ENCODE measurements around the gene CD68.

DNA sequence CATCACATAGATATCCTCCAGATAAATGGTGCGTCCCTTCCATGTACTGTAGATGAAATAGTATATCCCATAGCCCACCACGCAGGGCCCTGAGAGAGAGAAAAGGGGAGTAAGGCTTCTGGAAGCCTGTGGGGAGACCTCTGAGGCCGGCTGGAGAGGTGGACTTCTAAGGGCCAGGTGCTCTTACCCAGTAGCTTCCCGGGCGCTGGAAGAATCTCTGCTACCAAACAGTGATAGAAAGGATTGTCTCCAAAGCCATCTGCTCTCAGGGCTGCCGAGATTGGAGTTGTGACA lies 47.5 kb downstream of the CD68 start:
- TF ChIP-seq, protein P1, sequence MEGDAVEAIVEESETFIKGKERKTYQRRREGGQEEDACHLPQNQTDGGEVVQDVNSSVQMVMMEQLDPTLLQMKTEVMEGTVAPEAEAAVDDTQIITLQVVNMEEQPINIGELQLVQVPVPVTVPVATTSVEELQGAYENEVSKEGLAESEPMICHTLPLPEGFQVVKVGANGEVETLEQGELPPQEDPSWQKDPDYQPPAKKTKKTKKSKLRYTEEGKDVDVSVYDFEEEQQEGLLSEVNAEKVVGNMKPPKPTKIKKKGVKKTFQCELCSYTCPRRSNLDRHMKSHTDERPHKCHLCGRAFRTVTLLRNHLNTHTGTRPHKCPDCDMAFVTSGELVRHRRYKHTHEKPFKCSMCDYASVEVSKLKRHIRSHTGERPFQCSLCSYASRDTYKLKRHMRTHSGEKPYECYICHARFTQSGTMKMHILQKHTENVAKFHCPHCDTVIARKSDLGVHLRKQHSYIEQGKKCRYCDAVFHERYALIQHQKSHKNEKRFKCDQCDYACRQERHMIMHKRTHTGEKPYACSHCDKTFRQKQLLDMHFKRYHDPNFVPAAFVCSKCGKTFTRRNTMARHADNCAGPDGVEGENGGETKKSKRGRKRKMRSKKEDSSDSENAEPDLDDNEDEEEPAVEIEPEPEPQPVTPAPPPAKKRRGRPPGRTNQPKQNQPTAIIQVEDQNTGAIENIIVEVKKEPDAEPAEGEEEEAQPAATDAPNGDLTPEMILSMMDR (IDR thresholded peaks at IDR 0.05) = no peak
- no peak for TF ChIP-seq POLR2A (IDR thresholded peaks at IDR 0.05)
